Heart left ventricle (tissue), 16 donors: ENCODE results near the gene XK. TPM values are rescaled to one million over a fixed set of nuclear protein-coding genes. Genes with fewer than 3 reads are reported as not detected.

Experiments
- ATAC-seq, 4 donors: fragments of 200-7000 bp; cut with Tn5 transposase; one replicate each; pipeline ENCODE4 v1.9.1; 2020 to 2022; ENCODE audit warnings: moderate library complexity in 4 of 4, mild to moderate bottlenecking in 3 of 4, moderate number of reproducible peaks in 1 of 4
- DNase-seq, 5 donors: peaks; one replicate each; pipeline ENCODE4 v3.0.0-alpha.2; 2020
- H3K27ac ChIP-seq, 12 donors: fragments of 200-600 bp; sonication (generic) in 4 of 12; one replicate each; pipeline versions ENCODE4 v1.5.0 to v1.8.0; 2016 to 2022; ENCODE audit warnings: mild to moderate bottlenecking in 2 of 12
- H3K27me3 ChIP-seq, 9 donors: fragments of 200-600 bp; sonication (generic) in 2 of 9; one replicate each; pipeline versions ENCODE4 v1.5.1 to v1.8.0; 2016 to 2022; ENCODE audit warnings: mild to moderate bottlenecking in 3 of 9
- H3K36me3 ChIP-seq, 9 donors: fragments of 200-600 bp; sonication (generic) in 2 of 9; one replicate each; pipeline versions ENCODE4 v1.5.0 to v1.8.0; 2018 to 2022; ENCODE audit warnings: mild to moderate bottlenecking in 2 of 9
- H3K4me1 ChIP-seq, 12 donors: fragments of 200-600 bp; sonication (generic) in 4 of 12; one replicate each; pipeline versions ENCODE4 v1.5.0 to v1.8.0; 2016 to 2022; ENCODE audit warnings: mild to moderate bottlenecking in 3 of 12
- H3K4me3 ChIP-seq, 12 donors: fragments of 200-600 bp; sonication (generic) in 4 of 12; one replicate each; pipeline versions ENCODE4 v1.5.0 to v1.8.0; 2017 to 2022; ENCODE audit warnings: mild to moderate bottlenecking in 9 of 12, moderate library complexity in 4 of 12
- H3K9me3 ChIP-seq, 12 donors: fragments of 200-600 bp; sonication (generic) in 4 of 12; one replicate each; pipeline versions ENCODE4 v1.5.0 to v1.8.0; 2016 to 2022; ENCODE audit warnings: mild to moderate bottlenecking in 1 of 12
- CTCF ChIP-seq, 12 donors: fragments of 200-600 bp; sonication (generic) in 4 of 12; IDR thresholded peaks; one replicate each; pipeline versions ENCODE4 v1.5.0 to v1.8.0; 2018 to 2022; ENCODE audit warnings: antibody characterized with exemption in 12 of 12, mild to moderate bottlenecking in 5 of 12
- POLR2A ChIP-seq, 2 donors: fragments of 450-650 bp; IDR thresholded peaks; one replicate each; pipeline ENCODE4 v1.6.1; 2017; ENCODE audit warnings: antibody characterized with exemption in 2 of 2, mild to moderate bottlenecking in 2 of 2, moderate library complexity in 2 of 2
- WGBS, 4 donors: extraction: QIAGEN DNeasy Blood & Tissue Kit in 2 of 4; methylation state at CpG; one replicate each; pipeline versions ENCODE4 v1.1.5 to v1.1.7; 2013 to 2018; 5-methylcytosine and 5-hydroxymethylcytosine counted together
- intact Hi-C, 10 donors: fragments of 100-400 bp; cut with DNase I; formaldehyde crosslinking; loops; one replicate each; pipeline versions ENCODE4 v1.11.1 to v1.14.2; 2022
- polyA plus RNA-seq, 2 donors: library from polyadenylated mRNA; stranded (reverse); fragments of 200-250 nt; gene quantifications; one replicate each; pipeline ENCODE4 v1.2.3, GENCODE V29; 2013
- total RNA-seq, 9 donors: library from RNA; depleted of rRNA in 2 of 9; stranded (reverse); fragments of >200 nt in 2 of 9; fragmentation: NEBNext Ultra II Directional in 3 of 9; extraction: Animal tissue kit (Norgen Biotek cat#: 25700) in 3 of 9; gene quantifications; one replicate each; pipeline versions ENCODE4 v1.1.0 to v1.2.4, GENCODE V29; 2016 to 2023
- donor health status: ischemic (EF 13 %, LVEDD 7.1; RV severe dilation, severe dysfunction).
- donor health status: healthy with polysubstance abuse.
- donor health status: DM: no; HTN: yes; CAD: no.
- donor health status: DM: no; HTN: no; CAD: no.
- donor health status: ischemic (EF 25% LVEDD 6.9; RV normal size, moderate dysfunction).
- donor health status: ischemic (EF 25% LVEDD 5.7; RV mildly dilated, moderate dysfunction).
- donor health status: healthy.
- donor health status: DM: yes; HTN: yes; CAD: no.
- donor health status: ischemic (EF 35%, LVEDD 5.7; RV mildly dilated, moderate dysfunction).
- donor health status: nonischemic (EF 11% LVEDD 7.7; RV severe dilation, severe dysfunction).
- donor health status: DM: yes; HTN: yes; CAD: no.
- donor health status: PGD.
- donor health status: ischemic (EF 29% LVEDD 5.4; RV normal size, mild dysfunction).
- donor health status: nonischemic (EF 23%, LVEDD 6.1; RV moderate dilation, normal function).

The XK gene
- total and polyA plus RNA-seq, 11 donors: 2.6 to 16.4 (median 8.7) TPM

DNA sequence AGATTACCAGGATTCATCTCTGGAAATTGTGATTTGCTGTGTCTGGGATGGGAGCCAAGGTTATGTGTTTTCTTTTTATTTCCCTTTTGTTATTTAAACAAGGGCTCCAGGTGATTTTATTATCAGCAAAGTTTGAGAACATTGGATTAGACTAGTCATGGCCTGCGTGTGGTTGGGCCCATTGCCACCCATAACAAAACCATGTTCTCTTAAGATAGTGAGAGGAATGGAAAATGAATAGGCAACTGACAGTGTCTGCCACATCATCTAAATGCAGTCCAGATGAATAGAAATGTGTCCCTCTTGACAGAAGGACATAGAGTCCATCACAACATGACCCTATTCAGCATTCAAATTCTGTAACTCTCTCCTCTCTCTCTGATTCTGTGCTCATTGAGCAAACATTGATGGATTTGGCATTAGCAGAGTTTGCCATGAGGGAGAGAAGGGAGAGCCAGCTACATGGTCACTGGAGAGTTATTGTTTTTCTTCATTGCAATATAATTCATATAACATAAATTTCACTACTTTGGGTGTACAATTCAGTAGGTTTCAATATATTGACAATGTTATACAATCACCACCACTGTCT lies 11.7 kb downstream of the XK start:
- ATAC-seq: peak; percentile 28 to 85 (median 70)
- H3K27ac ChIP-seq: peak overlapping the region in 3 of 12 donors; percentile 4 to 34 (median 21)

GRCh38 chrX:37701588-37701987 lies 16.0 kb downstream of the XK start:
- TF ChIP-seq POLR2A (IDR thresholded peaks at IDR 0.05): no peak
- TF ChIP-seq CTCF (IDR thresholded peaks at IDR 0.05): no peak
- DNase-seq (no peak), ATAC-seq (peak in 3 of 4 donors; percentile 55 to 80 (median 62))
- H3K27me3 ChIP-seq: peaks cover 0 to 3% (median 0%) of the 10 kb centered on the region in 9 donors
- intact Hi-C loops: no loop called here
- no peak overlapping the region for H3K4me3 ChIP-seq
- H3K9me3 ChIP-seq: no peaks in the 10 kb centered on the region
- H3K4me1 ChIP-seq: peaks cover 0 to 2% (median 0%) of the 10 kb centered on the region in 12 donors
- H3K27ac ChIP-seq: no peak overlapping the region
- H3K36me3 ChIP-seq: no peaks in the 10 kb centered on the region
- WGBS, 4 donors: 46 to 74% (median 58%) methylated on average over 4 of the region's 4 CpGs

More for the DNA sequence above, 11.7 kb downstream of the XK start:
- WGBS, 4 donors: 19 to 35% (median 27%) methylated on average over 1 of the region's 1 CpG
- intact Hi-C loops: no loop called here
- Histone ChIP-seq H3K4me3 (no peak overlapping the region), H3K36me3 (no peaks in the 10 kb centered on the region), H3K4me1 (peaks cover 0 to 2% (median 0%) of the 10 kb centered on the region in 12 donors), H3K9me3 (no peaks in the 10 kb centered on the region), H3K27me3 (no peaks in the 10 kb centered on the region)
- TF ChIP-seq POLR2A (IDR thresholded peaks at IDR 0.05): no peak
- DNase-seq: no peak

DNA sequence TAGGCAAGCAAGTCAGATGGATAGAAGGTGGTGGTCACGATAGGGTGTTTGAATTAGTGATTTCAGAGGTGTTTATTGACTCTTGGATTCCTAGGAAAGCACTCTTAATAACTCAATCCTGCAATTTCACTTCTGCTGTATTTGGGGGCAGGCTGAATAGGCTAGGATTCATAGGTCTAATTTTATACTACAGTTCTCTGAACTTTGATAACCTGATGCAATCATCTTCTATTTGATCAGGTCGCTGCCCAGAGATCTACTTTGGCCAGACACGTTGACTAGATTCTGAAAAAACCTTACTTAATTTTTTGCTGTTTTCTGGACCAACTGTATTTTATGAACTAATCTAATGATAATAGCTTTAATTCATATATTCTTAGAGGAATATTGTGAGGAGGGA lies 26.4 kb downstream of the XK start:
- no peaks in the 10 kb centered on the region for H3K4me1 ChIP-seq
- H3K36me3 ChIP-seq: no peaks in the 10 kb centered on the region
- DNase-seq (no peak), ATAC-seq (no peak)
- intact Hi-C loops: no loop called here
- H3K27ac ChIP-seq: no peak overlapping the region
- no peaks in the 10 kb centered on the region for H3K9me3 ChIP-seq
- no peak overlapping the region for H3K4me3 ChIP-seq
- 43 to 76% (median 54%) methylated on average over 3 of the region's 3 CpGs for WGBS, 4 donors
- H3K27me3 ChIP-seq: peaks cover 0 to 7% (median 0%) of the 10 kb centered on the region in 9 donors
- no peak for TF ChIP-seq POLR2A (IDR thresholded peaks at IDR 0.05)
- TF ChIP-seq CTCF (IDR thresholded peaks at IDR 0.05): no peak

DNA sequence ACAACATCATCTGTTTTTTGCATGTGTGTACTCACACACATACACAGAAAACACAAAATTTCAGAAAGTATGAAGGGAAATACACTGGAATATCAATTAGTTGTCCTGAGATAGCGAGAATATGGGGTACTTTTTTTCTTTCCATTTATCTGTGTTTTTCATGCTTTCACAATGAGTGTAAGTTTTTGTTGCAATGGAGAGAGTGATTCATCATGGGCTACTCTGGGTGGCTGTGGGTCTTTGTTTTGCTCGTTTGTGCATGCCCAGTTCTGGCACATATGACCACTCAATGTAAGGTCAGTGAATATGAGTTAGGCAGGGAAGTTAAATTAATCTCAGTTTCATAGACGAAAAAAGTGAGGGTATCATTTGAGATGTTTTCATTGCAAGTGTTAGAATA lies 26.9 kb downstream of the XK start:
- H3K27me3 ChIP-seq: peaks cover 0 to 7% (median 0%) of the 10 kb centered on the region in 9 donors
- DNase-seq: no peak
- no peaks in the 10 kb centered on the region for H3K4me1 ChIP-seq
- no peak for TF ChIP-seq CTCF (IDR thresholded peaks at IDR 0.05)
- TF ChIP-seq POLR2A (IDR thresholded peaks at IDR 0.05): no peak
- 49 to 79% (median 65%) methylated on average over 3 of the region's 3 CpGs for WGBS, 4 donors
- H3K27ac ChIP-seq: no peak overlapping the region
- no peak for ATAC-seq
- H3K4me3 ChIP-seq: no peak overlapping the region
- H3K36me3 ChIP-seq: no peaks in the 10 kb centered on the region
- no peaks in the 10 kb centered on the region for H3K9me3 ChIP-seq
- intact Hi-C loops: no loop called here

DNA sequence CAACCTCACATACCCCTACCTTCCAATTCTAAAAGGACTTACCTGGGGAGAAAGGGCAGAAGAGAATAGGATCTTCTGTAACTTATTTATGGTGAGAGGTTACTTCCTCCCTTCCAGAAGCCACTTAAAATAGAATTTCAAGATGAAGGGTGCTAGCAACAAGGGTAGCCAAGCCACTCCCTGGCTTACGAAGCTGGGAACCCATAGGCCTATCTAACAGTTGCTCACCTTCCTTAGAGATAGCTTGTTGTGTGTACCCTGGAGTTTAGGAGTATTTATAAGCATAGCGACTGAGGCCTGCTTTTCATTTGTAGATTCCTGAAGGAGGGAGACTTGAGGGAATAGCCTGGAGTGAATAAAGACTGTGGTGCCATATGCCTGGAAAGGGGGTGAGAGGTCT lies 28.9 kb downstream of the XK start:
- 44 to 50% (median 47%) methylated on average over 2 of the region's 2 CpGs for WGBS, 4 donors
- intact Hi-C loops: no loop called here
- no peak for DNase-seq

More for the DNA sequence above, 28.9 kb downstream of the XK start:
- Histone ChIP-seq H3K27me3 (peaks cover 0 to 7% (median 0%) of the 10 kb centered on the region in 9 donors), H3K27ac (peak overlapping the region in 4 of 12 donors; percentile 10 to 42 (median 18)), H3K4me1 (no peaks in the 10 kb centered on the region), H3K36me3 (no peaks in the 10 kb centered on the region), H3K9me3 (no peaks in the 10 kb centered on the region), H3K4me3 (no peak overlapping the region)
- no peak for TF ChIP-seq POLR2A (IDR thresholded peaks at IDR 0.05)
- TF ChIP-seq CTCF (IDR thresholded peaks at IDR 0.05): no peak
- ATAC-seq: peak; percentile 55 to 92 (median 85)
